ENCODE measurements around the gene LENG8. TPM values are rescaled to one million over a fixed set of nuclear protein-coding genes. Genes with fewer than 3 reads are reported as not detected.

Gene LENG8
- total and polyA plus RNA-seq, 8 donors, result 37.4 to 464 (median 121) TPM

DNA sequence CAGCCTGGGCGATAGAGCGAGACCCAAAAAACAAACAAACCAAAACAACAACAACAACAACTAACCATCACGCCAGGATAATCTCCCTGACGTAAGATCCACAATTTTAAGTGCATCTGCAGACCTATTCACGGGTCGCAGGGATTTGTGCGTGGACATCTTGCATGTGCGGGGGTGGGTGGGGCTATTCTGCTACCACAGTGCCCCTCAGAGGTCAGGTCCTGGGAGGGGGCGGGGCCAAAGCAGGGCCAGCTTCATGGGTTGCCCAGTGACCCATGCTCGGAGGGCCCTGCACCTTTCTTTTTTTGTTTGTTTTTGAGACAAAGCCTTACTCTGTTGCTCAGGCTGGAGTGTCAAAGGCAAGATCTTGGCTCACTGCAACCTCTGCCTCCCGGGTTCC, 26.7 kb downstream of the LENG8 start:
- H3K36me3 ChIP-seq, result no peaks in the 10 kb centered on the region
- intact Hi-C loops (cut with DNase I; ENCODE audit: low total_unique reads), result no loop called here
- peak in 1 of 2 donors; percentile 10 for DNase-seq
- 79 to 84% (median 82%) methylated on average over 11 of the region's 11 CpGs for WGBS, 5 donors
- no peak for TF ChIP-seq EP300 (IDR thresholded peaks at IDR 0.05)
- TF ChIP-seq POLR2AphosphoS5 (IDR thresholded peaks at IDR 0.05), result no peak
- no peak for TF ChIP-seq POLR2A (IDR thresholded peaks at IDR 0.05)
- TF ChIP-seq, protein P1, sequence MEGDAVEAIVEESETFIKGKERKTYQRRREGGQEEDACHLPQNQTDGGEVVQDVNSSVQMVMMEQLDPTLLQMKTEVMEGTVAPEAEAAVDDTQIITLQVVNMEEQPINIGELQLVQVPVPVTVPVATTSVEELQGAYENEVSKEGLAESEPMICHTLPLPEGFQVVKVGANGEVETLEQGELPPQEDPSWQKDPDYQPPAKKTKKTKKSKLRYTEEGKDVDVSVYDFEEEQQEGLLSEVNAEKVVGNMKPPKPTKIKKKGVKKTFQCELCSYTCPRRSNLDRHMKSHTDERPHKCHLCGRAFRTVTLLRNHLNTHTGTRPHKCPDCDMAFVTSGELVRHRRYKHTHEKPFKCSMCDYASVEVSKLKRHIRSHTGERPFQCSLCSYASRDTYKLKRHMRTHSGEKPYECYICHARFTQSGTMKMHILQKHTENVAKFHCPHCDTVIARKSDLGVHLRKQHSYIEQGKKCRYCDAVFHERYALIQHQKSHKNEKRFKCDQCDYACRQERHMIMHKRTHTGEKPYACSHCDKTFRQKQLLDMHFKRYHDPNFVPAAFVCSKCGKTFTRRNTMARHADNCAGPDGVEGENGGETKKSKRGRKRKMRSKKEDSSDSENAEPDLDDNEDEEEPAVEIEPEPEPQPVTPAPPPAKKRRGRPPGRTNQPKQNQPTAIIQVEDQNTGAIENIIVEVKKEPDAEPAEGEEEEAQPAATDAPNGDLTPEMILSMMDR (IDR thresholded peaks at IDR 0.05), result no peak
- no peak overlapping the region for H3K27ac ChIP-seq
- peaks cover 0 to 76% (median 9%) of the 10 kb centered on the region in 3 donors for H3K27me3 ChIP-seq
- H3K9me3 ChIP-seq, result no peaks in the 10 kb centered on the region
- peaks cover 10 to 31% (median 23%) of the 10 kb centered on the region in 4 donors for H3K4me1 ChIP-seq
- H3K4me3 ChIP-seq, result no peak overlapping the region

DNA sequence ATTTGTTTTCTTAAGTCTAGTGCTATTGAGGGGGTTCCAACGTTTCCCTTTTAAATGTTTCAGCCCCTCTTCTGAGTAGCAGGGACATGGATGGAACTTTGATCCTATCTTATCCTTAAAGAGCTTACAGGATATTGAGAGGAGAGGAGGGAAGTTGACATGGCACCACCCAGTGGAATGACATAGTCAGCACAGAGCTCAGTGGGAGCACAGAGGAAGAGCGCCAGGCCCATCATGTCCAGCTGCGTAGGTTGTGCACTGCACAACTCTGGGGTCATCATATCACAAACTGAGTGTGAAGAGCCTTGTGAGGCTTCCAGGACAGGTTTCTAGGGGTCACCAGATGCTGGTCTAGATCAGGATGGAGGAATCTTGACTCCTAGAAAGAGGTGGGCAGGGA, 28.7 kb downstream of the LENG8 start:
- H3K36me3 ChIP-seq, result no peaks in the 10 kb centered on the region
- TF ChIP-seq POLR2A (IDR thresholded peaks at IDR 0.05), result no peak
- TF ChIP-seq EP300 (IDR thresholded peaks at IDR 0.05), result no peak
- no peak for TF ChIP-seq POLR2AphosphoS5 (IDR thresholded peaks at IDR 0.05)
- TF ChIP-seq, protein P1 (IDR thresholded peaks at IDR 0.05), result no peak
- H3K27me3 ChIP-seq, result peaks cover 0 to 78% (median 0%) of the 10 kb centered on the region in 3 donors
- intact Hi-C loops (cut with DNase I; ENCODE audit: low total_unique reads), result no loop called here
- no peak for DNase-seq
- H3K9me3 ChIP-seq, result no peaks in the 10 kb centered on the region
- peaks cover 4 to 27% (median 16%) of the 10 kb centered on the region in 4 donors for H3K4me1 ChIP-seq
- H3K27ac ChIP-seq, result no peak overlapping the region
- WGBS, 5 donors, result 61 to 75% (median 69%) methylated on average over 3 of the region's 3 CpGs
- H3K4me3 ChIP-seq, result no peak overlapping the region

DNA sequence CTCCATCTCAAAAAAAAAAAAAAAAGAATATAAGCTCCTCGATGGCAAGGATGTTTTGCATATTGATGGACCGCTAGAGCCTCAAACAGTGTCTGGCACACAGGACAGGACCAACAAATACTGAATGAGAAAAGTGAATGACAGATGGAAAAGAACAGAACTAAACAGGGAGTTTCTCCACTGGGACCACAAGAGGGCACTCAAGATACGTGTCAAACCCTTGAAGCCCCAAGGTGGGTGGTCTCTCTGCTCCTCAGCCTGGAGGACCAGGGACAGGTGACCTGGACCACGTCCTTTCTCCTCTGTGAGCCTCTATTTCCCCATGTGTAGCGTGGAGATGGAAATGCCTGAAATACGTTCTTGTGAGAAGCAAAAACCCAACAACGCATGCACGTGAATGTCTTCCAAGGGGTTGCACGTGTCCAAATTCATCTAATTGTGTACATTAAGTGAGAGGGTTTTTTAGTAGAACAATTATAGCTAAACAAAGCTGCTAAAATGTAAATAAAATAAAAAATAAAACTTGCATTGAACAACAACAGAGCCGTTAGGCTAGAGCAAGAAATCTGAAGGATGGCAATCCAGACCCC, 29.8 kb downstream of the LENG8 start:
- intact Hi-C loops (cut with DNase I; ENCODE audit: low total_unique reads), result no loop called here
- WGBS, 5 donors, result 15 to 16% (median 16%) methylated on average over 10 of the region's 10 CpGs
- DNase-seq, result peak in 1 of 2 donors; percentile 81
- peaks cover 0 to 17% (median 6%) of the 10 kb centered on the region in 4 donors for H3K4me1 ChIP-seq
- TF ChIP-seq, protein P1 (IDR thresholded peaks at IDR 0.05), result peak in 3 of 7 experiments; percentile 39 to 43 (median 43)
- no peak for TF ChIP-seq POLR2A (IDR thresholded peaks at IDR 0.05)
- no peaks in the 10 kb centered on the region for H3K9me3 ChIP-seq
- peaks cover 0 to 67% (median 0%) of the 10 kb centered on the region in 3 donors for H3K27me3 ChIP-seq
- no peak overlapping the region for H3K4me3 ChIP-seq
- H3K27ac ChIP-seq, result no peak overlapping the region
- no peaks in the 10 kb centered on the region for H3K36me3 ChIP-seq

DNA sequence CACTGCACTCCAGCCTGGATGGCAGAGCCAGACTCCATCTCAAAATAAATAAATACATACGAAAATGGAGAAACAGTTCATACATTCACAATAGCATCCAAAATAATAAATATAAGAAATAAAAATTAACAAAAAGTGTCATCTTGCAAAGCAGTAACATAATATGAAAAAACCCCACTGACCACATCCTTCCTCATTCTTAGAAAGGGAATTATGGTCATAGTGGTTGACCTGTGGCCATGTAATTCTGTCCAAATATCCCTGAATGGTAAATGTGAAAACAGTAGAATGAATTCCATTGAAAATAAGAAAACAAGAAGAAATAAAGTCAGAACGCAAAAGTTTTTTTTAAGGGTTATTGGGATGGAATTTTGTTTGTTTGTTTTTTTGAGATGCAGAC, 31.1 kb downstream of the LENG8 start:
- no peak overlapping the region for H3K27ac ChIP-seq
- peaks cover 0 to 15% (median 4%) of the 10 kb centered on the region in 4 donors for H3K4me1 ChIP-seq
- H3K9me3 ChIP-seq, result no peaks in the 10 kb centered on the region
- H3K36me3 ChIP-seq, result no peaks in the 10 kb centered on the region
- no peak for TF ChIP-seq POLR2AphosphoS5 (IDR thresholded peaks at IDR 0.05)
- TF ChIP-seq, protein P1 (IDR thresholded peaks at IDR 0.05), result no peak
- no peak for TF ChIP-seq EP300 (IDR thresholded peaks at IDR 0.05)
- no peak for TF ChIP-seq POLR2A (IDR thresholded peaks at IDR 0.05)
- H3K4me3 ChIP-seq, result no peak overlapping the region
- intact Hi-C loops (cut with DNase I; ENCODE audit: low total_unique reads), result loop anchor here (10.0 kb wide), 1 partner anchor 195 kb away; no protein-coding TSS in a partner anchor
- no peak for DNase-seq
- WGBS, 5 donors, result 68 to 80% (median 71%) methylated on average over 2 of the region's 2 CpGs
- peaks cover 0 to 69% (median 8%) of the 10 kb centered on the region in 3 donors for H3K27me3 ChIP-seq

Measured in stomach (tissue), 9 donors.